Measurements from ENCODE around the gene TSPAN18. TPM values are rescaled to one million over a fixed set of nuclear protein-coding genes. Genes with fewer than 3 reads are reported as not detected.

Gene TSPAN18
- total and polyA plus RNA-seq, 11 donors, result 40.0 to 151 (median 74.9) TPM

DNA sequence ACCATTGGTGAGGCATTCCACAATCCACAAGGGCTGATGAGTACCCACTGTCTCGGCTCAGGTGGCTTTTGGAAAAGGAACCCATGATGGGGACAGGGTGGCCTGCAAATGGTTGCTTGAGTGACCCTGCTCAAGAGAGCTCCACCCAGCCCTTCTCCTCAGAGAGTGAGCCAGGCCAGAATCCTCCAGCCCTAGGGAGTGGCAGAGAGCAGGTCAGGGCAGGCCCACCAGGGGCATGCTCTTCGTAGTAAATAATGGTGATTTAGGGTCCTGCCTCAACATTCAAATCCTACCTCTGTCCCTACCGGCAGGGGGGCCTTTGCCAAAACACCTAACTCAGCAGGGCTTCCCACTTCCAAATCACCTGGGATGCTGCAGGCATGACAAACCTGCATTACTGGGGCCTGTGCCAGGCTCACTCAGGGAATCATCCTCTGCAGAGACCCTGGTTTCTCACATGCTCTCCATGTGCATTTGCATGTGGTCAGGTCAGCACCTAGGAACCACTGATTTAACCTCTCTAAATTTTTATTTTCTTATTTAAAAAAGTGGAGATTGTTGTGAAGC lies 241.3 kb downstream of the TSPAN18 start:
- Histone ChIP-seq H3K4me3 (no peak overlapping the region), H3K27ac (no peak overlapping the region), H3K27me3 (no peaks in the 10 kb centered on the region), H3K4me1 (peaks cover 0 to 12% (median 0%) of the 10 kb centered on the region in 12 donors), H3K36me3 (no peaks in the 10 kb centered on the region), H3K9me3 (no peaks in the 10 kb centered on the region)
- TF ChIP-seq CTCF (IDR thresholded peaks at IDR 0.05) (no peak), POLR2A (IDR thresholded peaks at IDR 0.05) (no peak)
- DNase-seq (no peak), ATAC-seq (no peak)
- intact Hi-C loops (cut with DNase I), result no loop called here
- WGBS, 4 donors, result 97 to 100% (median 100%) methylated on average over 1 to 3 of the region's 3 CpGs

- DNase-seq, result no peak
- no peak overlapping the region for H3K27ac ChIP-seq
- peaks cover 0 to 12% (median 0%) of the 10 kb centered on the region in 12 donors for H3K4me1 ChIP-seq
- intact Hi-C loops (cut with DNase I), result no loop called here
- no peak for ATAC-seq
- H3K9me3 ChIP-seq, result no peaks in the 10 kb centered on the region
- H3K4me3 ChIP-seq, result no peak overlapping the region
- H3K27me3 ChIP-seq, result no peaks in the 10 kb centered on the region
- no peaks in the 10 kb centered on the region for H3K36me3 ChIP-seq
- TF ChIP-seq CTCF (IDR thresholded peaks at IDR 0.05) (no peak), POLR2A (IDR thresholded peaks at IDR 0.05) (no peak)
- WGBS, 4 donors, result 86 to 97% (median 93%) methylated on average over 3 of the region's 3 CpGs
These were observed 241.7 kb downstream of the TSPAN18 start for GRCh38 chr11:44968510-44968909.

DNA sequence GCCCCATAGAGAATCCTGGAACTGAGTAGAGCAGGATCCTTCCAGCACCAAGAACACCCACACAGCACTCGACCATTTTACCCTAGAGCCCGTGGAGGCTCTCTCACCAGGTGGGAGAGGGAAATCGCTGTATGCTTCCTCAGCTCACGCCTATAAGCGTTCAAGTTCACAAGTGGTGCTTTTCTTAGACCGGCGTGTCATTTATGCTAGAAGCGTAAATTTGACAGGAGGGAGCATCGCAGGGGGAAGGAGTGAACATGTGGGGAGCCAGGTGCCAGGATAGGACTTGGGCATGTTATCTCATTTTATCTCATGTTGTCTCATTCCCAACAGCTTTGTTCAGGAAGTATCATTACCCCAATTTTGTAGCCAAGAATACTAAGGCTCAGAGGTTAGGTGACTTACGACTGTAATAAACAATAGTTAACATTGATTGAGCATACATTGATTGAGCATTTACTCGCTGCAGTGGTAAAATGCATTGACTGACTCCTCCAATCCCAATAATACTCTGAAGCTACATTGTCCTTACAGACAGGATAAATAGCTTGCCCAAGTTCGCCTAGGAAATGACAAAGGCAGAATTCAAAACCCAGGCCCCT lies 243.0 kb downstream of the TSPAN18 start:
- intact Hi-C loops (cut with DNase I), result no loop called here
- DNase-seq (no peak), ATAC-seq (no peak)
- H3K4me3 ChIP-seq, result no peak overlapping the region
- no peaks in the 10 kb centered on the region for H3K9me3 ChIP-seq
- H3K27ac ChIP-seq, result no peak overlapping the region
- no peaks in the 10 kb centered on the region for H3K36me3 ChIP-seq
- 93 to 94% (median 94%) methylated on average over 11 to 12 of the region's 12 CpGs for WGBS, 4 donors
- TF ChIP-seq POLR2A (IDR thresholded peaks at IDR 0.05) (no peak), CTCF (IDR thresholded peaks at IDR 0.05) (no peak)
- H3K27me3 ChIP-seq, result no peaks in the 10 kb centered on the region
- H3K4me1 ChIP-seq, result peaks cover 0 to 16% (median 0%) of the 10 kb centered on the region in 12 donors

GRCh38 chr11:44970293-44970692 lies 243.5 kb downstream of the TSPAN18 start:
- Histone ChIP-seq H3K36me3 (no peaks in the 10 kb centered on the region), H3K4me1 (peaks cover 0 to 16% (median 0%) of the 10 kb centered on the region in 12 donors), H3K4me3 (no peak overlapping the region), H3K27me3 (no peaks in the 10 kb centered on the region), H3K9me3 (no peaks in the 10 kb centered on the region), H3K27ac (no peak overlapping the region)
- TF ChIP-seq POLR2A (IDR thresholded peaks at IDR 0.05) (no peak), CTCF (IDR thresholded peaks at IDR 0.05) (no peak)
- DNase-seq (no peak), ATAC-seq (no peak)
- intact Hi-C loops (cut with DNase I), result no loop called here
- 89 to 93% (median 90%) methylated on average over 6 of the region's 6 CpGs for WGBS, 4 donors
